Measurements from ENCODE around the gene VHLL.

VHLL gene

GRCh38 chr1:156253634-156254033, 45.5 kb downstream of the VHLL start:
- no peak for DNase-seq (ENCODE audit: low read depth)

GRCh38 chr1:156251527-156251926, 47.6 kb downstream of the VHLL start:
- DNase-seq (ENCODE audit: low read depth) = no peak

GRCh38 chr1:156249593-156249992, 49.5 kb downstream of the VHLL start:
- DNase-seq (ENCODE audit: low read depth) = no peak

All from T-helper 22 cell (primary cell).